ENCODE data around the gene SYT15B.
"Not testable (repeated sequence)": the region's sequence is repeated elsewhere in the genome, so short reads cannot be mapped to it uniquely, and the experiment has no call there.

- not testable (repeated sequence) for TF ChIP-seq CTCF (IDR thresholded peaks at IDR 0.05; ENCODE audit: extremely low read depth in 1 of 2, insufficient read depth in 1 of 2, low read depth in 1 of 2, low read length in 2 of 2); POLR2A (IDR thresholded peaks at IDR 0.05; ENCODE audit: low read depth, low read length); EZH2 (IDR thresholded peaks at IDR 0.05; ENCODE audit: borderline replicate concordance, low read depth, low read length, severe bottlenecking); GATA2 (IDR thresholded peaks at IDR 0.05; ENCODE audit: insufficient read depth, insufficient read length, low read depth, low read length); POLR2AphosphoS5 (IDR thresholded peaks at IDR 0.05; ENCODE audit: insufficient read depth, low read depth, low read length)
These were observed 10.2 kb downstream of the SYT15B start for GRCh38 chr10:47753176-47753575.

All from endothelial cell of umbilical vein (primary cell).